OCI-LY3 (cell line): ENCODE measurements around the gene COA3.

Source experiments
- CTCF ChIP-seq: fragments of 200-600, 300-600 bp; sonication (generic); IDR thresholded peaks from 2 replicates; pipeline ENCODE4 v1.5.1; 2014; ENCODE audit warnings: antibody characterized with exemption, low read length, low read depth
- EZH2phosphoT487 ChIP-seq: fragments of 200-600 bp; shearing (Covaris generic); IDR thresholded peaks from 2 replicates; pipeline ENCODE4 v1.6.1; 2018; ENCODE audit warnings: antibody characterized with exemption, mixed run types, low read depth

- TF ChIP-seq CTCF, result no peak
- no peak for TF ChIP-seq EZH2phosphoT487
Observed at GRCh38 chr17:42761638-42762037, 36.9 kb downstream of the COA3 start.
